ENCODE data around the gene TRPM7. TPM values are rescaled to one million over a fixed set of nuclear protein-coding genes. Genes with fewer than 3 reads are reported as not detected.
"Not testable (repeated sequence)": the region's sequence is repeated elsewhere in the genome, so short reads cannot be mapped to it uniquely, and the experiment has no call there.

TRPM7 gene
- total and polyA plus RNA-seq, 4 experiments from 2014 or later: 12.2 to 66.7 (median 40.1) TPM

DNA sequence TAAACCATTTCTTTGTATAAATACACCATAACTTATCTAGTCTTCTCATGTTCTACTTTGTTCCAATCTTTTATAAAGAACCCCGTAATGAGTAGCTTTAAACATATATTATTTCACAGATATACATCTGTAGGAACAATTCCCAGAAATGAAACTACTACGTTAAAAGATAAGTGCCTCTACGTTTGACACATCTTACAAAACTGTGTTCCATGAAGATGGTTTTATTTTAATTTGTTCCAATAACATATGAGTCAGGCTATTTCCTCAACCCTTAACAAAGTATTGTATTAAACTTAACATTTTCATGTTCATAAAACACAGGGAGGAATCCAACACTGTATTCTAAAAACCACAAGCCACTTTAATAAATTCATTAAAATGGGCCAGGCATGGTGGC is 52.9 kb downstream of the TRPM7 start:
- intact Hi-C loops (cut with micrococcal nuclease): no loop called here
- Histone ChIP-seq H3K4me3 (ENCODE audit: low read length in 2 of 2) (no peak overlapping the region), H3K4me1 (ENCODE audit: insufficient read depth, low read length) (no peaks in the 10 kb centered on the region), H3K27ac (ENCODE audit: low read depth, low read length) (no peak overlapping the region), H3K9me3 (ENCODE audit: control insufficient read depth in 1 of 2, low read length in 2 of 2) (no peaks in the 10 kb centered on the region), H3K27me3 (ENCODE audit: insufficient read depth, low read length) (no peaks in the 10 kb centered on the region), H3K36me3 (ENCODE audit: insufficient read depth, low read length) (peaks cover 39% of the 10 kb centered on the region)
- POLR2A ChIA-PET (ENCODE audit: partially characterized antibody): no interaction called here
- Mint-ChIP-seq H3K4me1 (no peaks in the 10 kb centered on the region), H3K4me3 (no peak overlapping the region), H3K36me3 (peaks cover 29 to 54% of the 10 kb centered on the region in 2 donors), H3K27ac (peak overlapping the region in 1 of 7 donors; percentile 61), H3K9me3 (no peaks in the 10 kb centered on the region), H3K27me3 (no peaks in the 10 kb centered on the region)
- CTCF ChIA-PET (ENCODE audit: partially characterized antibody): no interaction called here
- no peak for DNase-seq

DNA sequence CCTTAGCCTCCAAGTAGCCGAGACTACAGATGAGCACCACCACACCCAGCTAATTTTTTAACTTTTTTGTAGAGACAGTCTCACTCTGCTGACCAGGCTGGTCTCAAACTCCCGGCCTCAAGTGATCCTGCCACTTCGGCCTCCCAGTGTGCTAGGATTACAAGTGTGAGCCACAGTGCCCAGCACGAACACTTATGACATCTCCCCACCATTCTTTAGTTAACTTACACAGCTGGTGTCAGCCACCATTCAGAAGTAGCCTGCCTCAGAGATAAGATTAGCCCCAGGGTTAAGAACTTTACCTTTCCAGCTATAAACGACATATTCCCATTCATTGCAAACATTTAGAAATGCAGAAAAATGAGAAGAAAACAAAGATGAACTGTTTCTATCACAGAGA is 58.2 kb downstream of the TRPM7 start:
- H3K36me3 ChIP-seq (ENCODE audit: insufficient read depth, low read length): peaks cover 34% of the 10 kb centered on the region
- H3K27ac ChIP-seq (ENCODE audit: low read depth, low read length): no peak overlapping the region
- ChIA-PET CTCF (ENCODE audit: partially characterized antibody) (no interaction called here), POLR2A (ENCODE audit: partially characterized antibody) (no interaction called here)
- no peaks in the 10 kb centered on the region for H3K4me1 ChIP-seq (ENCODE audit: insufficient read depth, low read length)
- H3K27me3 ChIP-seq (ENCODE audit: insufficient read depth, low read length): no peaks in the 10 kb centered on the region
- no peak for DNase-seq
- H3K36me3 Mint-ChIP-seq: peaks cover 28 to 57% of the 10 kb centered on the region in 2 donors
- peak overlapping the region in 3 of 7 donors; percentile 1 to 64 (median 40) for H3K27ac Mint-ChIP-seq
- H3K4me3 Mint-ChIP-seq: no peak overlapping the region
- H3K4me1 Mint-ChIP-seq: peaks cover 0 to 10% (median 3%) of the 10 kb centered on the region in 4 donors
- H3K9me3 ChIP-seq (ENCODE audit: control insufficient read depth in 1 of 2, low read length in 2 of 2): no peaks in the 10 kb centered on the region
- H3K9me3 Mint-ChIP-seq: no peaks in the 10 kb centered on the region
- no peak overlapping the region for H3K4me3 ChIP-seq (ENCODE audit: low read length in 2 of 2)
- intact Hi-C loops (cut with micrococcal nuclease): no loop called here
- no peaks in the 10 kb centered on the region for H3K27me3 Mint-ChIP-seq

DNA sequence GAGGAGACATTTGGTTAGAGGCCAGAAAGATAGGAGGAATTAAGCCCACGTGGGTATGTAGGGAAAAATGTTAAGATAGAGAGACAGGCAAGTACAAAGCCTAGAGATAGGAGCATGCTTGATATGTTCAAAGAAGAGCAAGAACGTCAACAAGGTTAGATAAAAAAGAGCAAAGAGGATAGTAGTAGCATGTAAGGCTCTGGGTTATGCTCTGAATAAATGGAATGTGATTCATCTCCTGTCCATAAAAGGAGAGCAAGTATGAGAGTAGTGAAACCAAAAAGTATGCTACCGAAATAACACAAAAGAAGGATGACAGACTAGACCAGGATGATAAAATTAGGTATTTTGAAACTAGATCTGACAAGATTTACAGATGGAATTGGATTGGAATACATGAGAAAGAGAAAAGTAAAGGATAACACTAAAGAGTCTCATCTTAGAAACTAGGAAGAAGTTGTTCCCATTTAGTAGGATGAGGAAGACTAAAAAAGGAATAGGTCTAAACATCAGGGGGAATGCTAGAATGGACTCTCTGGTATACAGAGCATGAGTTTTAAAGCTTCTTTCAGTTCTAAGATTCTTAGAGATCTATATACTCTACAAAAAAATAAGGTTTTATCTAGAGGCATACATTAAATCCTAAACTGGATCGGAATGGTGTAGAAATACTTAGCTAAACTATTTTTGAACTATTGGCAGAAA is 59.1 kb downstream of the TRPM7 start:
- Mint-ChIP-seq H3K4me3 (no peak overlapping the region), H3K27ac (peak overlapping the region in 6 of 7 donors; percentile 7 to 84 (median 32)), H3K27me3 (no peaks in the 10 kb centered on the region), H3K4me1 (peaks cover 0 to 10% (median 3%) of the 10 kb centered on the region in 4 donors), H3K36me3 (peaks cover 22 to 52% of the 10 kb centered on the region in 2 donors), H3K9me3 (no peaks in the 10 kb centered on the region)
- H3K27ac ChIP-seq (ENCODE audit: low read depth, low read length): no peak overlapping the region
- no peaks in the 10 kb centered on the region for H3K9me3 ChIP-seq (ENCODE audit: control insufficient read depth in 1 of 2, low read length in 2 of 2)
- no peak overlapping the region for H3K4me3 ChIP-seq (ENCODE audit: low read length in 2 of 2)
- ChIA-PET POLR2A (ENCODE audit: partially characterized antibody) (no interaction called here), CTCF (ENCODE audit: partially characterized antibody) (no interaction called here)
- no peaks in the 10 kb centered on the region for H3K27me3 ChIP-seq (ENCODE audit: insufficient read depth, low read length)
- intact Hi-C loops (cut with micrococcal nuclease): no loop called here
- DNase-seq: no peak
- no peaks in the 10 kb centered on the region for H3K4me1 ChIP-seq (ENCODE audit: insufficient read depth, low read length)
- H3K36me3 ChIP-seq (ENCODE audit: insufficient read depth, low read length): peaks cover 33% of the 10 kb centered on the region

DNA sequence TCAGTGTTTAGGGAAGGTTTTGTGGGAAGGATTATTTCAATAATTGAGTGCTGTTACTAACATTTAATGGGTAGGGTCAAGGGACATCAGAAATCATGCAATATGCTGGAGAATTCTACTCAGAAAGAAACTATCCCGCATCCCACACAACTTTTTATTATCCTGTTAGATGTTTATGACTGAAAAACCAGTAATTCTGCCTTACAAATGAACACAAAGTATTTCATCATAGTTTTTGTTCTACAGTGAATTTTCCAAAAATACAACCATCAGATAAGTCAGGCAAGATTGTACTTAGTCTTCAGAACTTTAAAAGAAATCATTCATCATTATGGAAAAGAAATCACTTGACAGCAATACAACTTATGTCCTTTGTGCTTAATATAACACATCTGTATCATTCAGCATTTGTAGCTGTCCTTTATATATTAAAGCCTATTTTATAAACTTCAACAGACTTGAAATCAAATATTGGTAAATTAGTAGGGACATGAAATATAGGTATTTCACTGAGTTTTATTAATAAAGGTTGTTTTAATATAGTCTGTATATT is 61.9 kb downstream of the TRPM7 start:
- intact Hi-C loops (cut with micrococcal nuclease): no loop called here
- H3K36me3 Mint-ChIP-seq: peaks cover 32 to 52% of the 10 kb centered on the region in 2 donors
- CTCF ChIA-PET (ENCODE audit: partially characterized antibody): no interaction called here

DNA sequence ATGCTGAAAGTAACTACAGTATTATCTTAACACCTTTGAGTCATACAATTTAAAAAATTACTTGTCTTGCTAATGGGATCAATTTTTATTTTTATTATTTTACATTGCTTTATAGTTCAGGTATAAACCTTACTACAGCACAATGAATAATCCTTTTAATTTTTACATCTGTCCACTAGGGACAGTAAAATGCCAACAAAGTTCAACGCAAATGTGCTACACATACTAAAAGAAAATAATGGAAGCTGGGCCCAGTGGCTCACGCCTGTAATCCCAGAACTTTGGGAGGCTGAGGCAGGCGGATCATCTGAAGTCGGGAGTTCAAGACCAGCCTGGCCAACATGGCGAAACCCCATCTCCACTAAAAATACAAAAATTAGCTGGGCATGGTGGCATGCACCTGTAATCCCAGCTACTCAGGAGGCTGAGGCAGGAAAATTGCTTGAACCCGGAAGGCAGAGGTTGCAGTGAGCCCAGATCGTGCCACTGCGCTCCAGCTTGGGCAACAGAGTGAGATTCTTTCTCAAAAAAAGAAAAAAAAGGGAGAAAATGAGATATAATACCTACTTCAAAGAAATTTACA is 64.1 kb downstream of the TRPM7 start:
- intact Hi-C loops (cut with micrococcal nuclease); H3K4me1 ChIP-seq (ENCODE audit: insufficient read depth, low read length); POLR2A ChIA-PET (ENCODE audit: partially characterized antibody); H3K27me3 Mint-ChIP-seq; H3K4me3 ChIP-seq (ENCODE audit: low read length in 2 of 2); DNase-seq; H3K4me1 Mint-ChIP-seq; H3K27ac ChIP-seq (ENCODE audit: low read depth, low read length); H3K27me3 ChIP-seq (ENCODE audit: insufficient read depth, low read length); H3K9me3 Mint-ChIP-seq; H3K9me3 ChIP-seq (ENCODE audit: control insufficient read depth in 1 of 2, low read length in 2 of 2); H3K4me3 Mint-ChIP-seq: not testable (repeated sequence)
- H3K36me3 Mint-ChIP-seq: peaks cover 31 to 45% of the 10 kb centered on the region in 2 donors
- H3K27ac Mint-ChIP-seq: peak overlapping the region in 1 of 7 donors; percentile 53
- H3K36me3 ChIP-seq (ENCODE audit: insufficient read depth, low read length): peaks cover 22% of the 10 kb centered on the region
- CTCF ChIA-PET (ENCODE audit: partially characterized antibody): interaction anchor here (0.6 to 1.6 kb wide), 3 partner anchors 10 to 264 kb away, joined by 3 read pairs; no protein-coding TSS in a partner anchor

More for the DNA sequence above, 61.9 kb downstream of the TRPM7 start:
- H3K4me3 ChIP-seq (ENCODE audit: low read length in 2 of 2): no peak overlapping the region
- H3K27me3 ChIP-seq (ENCODE audit: insufficient read depth, low read length): no peaks in the 10 kb centered on the region
- H3K9me3 Mint-ChIP-seq: no peaks in the 10 kb centered on the region
- peaks cover 0 to 10% (median 3%) of the 10 kb centered on the region in 4 donors for H3K4me1 Mint-ChIP-seq
- peaks cover 20% of the 10 kb centered on the region for H3K36me3 ChIP-seq (ENCODE audit: insufficient read depth, low read length)
- H3K27ac Mint-ChIP-seq: peak overlapping the region in 1 of 7 donors; percentile 8
- H3K27ac ChIP-seq (ENCODE audit: low read depth, low read length): no peak overlapping the region
- no peak for DNase-seq
- no peaks in the 10 kb centered on the region for H3K27me3 Mint-ChIP-seq
- no peaks in the 10 kb centered on the region for H3K9me3 ChIP-seq (ENCODE audit: control insufficient read depth in 1 of 2, low read length in 2 of 2)
- POLR2A ChIA-PET (ENCODE audit: partially characterized antibody): no interaction called here
- no peaks in the 10 kb centered on the region for H3K4me1 ChIP-seq (ENCODE audit: insufficient read depth, low read length)
- H3K4me3 Mint-ChIP-seq: no peak overlapping the region

DNA sequence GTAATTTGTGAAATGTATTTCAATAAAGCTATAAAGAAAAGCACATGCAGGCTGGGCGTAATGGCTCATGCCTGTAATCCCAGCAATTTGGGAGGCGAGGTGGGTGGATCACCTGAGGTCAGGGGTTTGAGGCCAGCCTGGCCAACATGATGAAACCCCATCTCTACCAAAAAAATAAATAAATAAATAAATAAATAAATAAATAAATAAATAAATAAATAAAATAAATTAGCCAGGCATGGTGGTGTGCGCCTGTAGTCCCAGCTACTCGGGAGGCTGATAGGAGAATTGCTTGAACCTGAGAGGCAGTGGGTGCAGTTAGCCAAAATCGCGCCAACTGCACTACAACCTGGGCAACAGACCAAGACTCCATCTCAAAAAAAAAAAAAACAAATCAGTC is 69.6 kb downstream of the TRPM7 start:
- H3K27me3 Mint-ChIP-seq; H3K27ac ChIP-seq (ENCODE audit: low read depth, low read length); POLR2A ChIA-PET (ENCODE audit: partially characterized antibody); intact Hi-C loops (cut with micrococcal nuclease); H3K4me3 ChIP-seq (ENCODE audit: low read length in 2 of 2); H3K9me3 ChIP-seq (ENCODE audit: control insufficient read depth in 1 of 2, low read length in 2 of 2); H3K4me1 Mint-ChIP-seq; H3K4me1 ChIP-seq (ENCODE audit: insufficient read depth, low read length); H3K27ac Mint-ChIP-seq; H3K4me3 Mint-ChIP-seq; H3K9me3 Mint-ChIP-seq; DNase-seq; H3K27me3 ChIP-seq (ENCODE audit: insufficient read depth, low read length): not testable (repeated sequence)
- CTCF ChIA-PET (ENCODE audit: partially characterized antibody): interaction anchor here (0.5 to 1.4 kb wide), 2 partner anchors 260 to 279 kb away, joined by 3 read pairs; no protein-coding TSS in a partner anchor
- peaks cover 14% of the 10 kb centered on the region for H3K36me3 ChIP-seq (ENCODE audit: insufficient read depth, low read length)
- peaks cover 27 to 38% of the 10 kb centered on the region in 2 donors for H3K36me3 Mint-ChIP-seq

DNA sequence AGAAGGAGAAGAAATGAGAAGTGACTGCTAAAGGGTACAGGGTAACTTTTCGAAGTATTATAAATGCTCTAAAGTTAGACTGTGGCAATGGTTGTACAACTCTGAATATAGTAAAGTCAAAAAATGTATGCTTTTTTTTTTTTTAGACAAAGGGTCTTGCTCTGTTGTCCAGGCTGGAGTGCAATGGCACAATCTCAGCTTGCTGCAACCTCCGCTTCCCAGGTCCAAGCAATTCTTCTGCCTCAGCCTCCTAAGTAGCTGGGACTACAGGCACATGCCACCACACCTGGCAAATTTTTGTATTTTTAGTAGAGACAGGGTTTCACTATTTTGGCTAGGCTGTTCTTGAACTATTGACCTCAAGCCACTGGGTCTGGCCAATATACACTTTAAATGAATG is 70.0 kb downstream of the TRPM7 start:
- CTCF ChIA-PET (ENCODE audit: partially characterized antibody): interaction anchor here (0.5 to 1.4 kb wide), 2 partner anchors 260 to 280 kb away, joined by 3 read pairs; no protein-coding TSS in a partner anchor
- intact Hi-C loops (cut with micrococcal nuclease); H3K9me3 Mint-ChIP-seq; H3K27ac ChIP-seq (ENCODE audit: low read depth, low read length); H3K4me3 ChIP-seq (ENCODE audit: low read length in 2 of 2); H3K4me1 Mint-ChIP-seq; H3K4me1 ChIP-seq (ENCODE audit: insufficient read depth, low read length); POLR2A ChIA-PET (ENCODE audit: partially characterized antibody); H3K27me3 Mint-ChIP-seq; H3K9me3 ChIP-seq (ENCODE audit: control insufficient read depth in 1 of 2, low read length in 2 of 2); DNase-seq; H3K27me3 ChIP-seq (ENCODE audit: insufficient read depth, low read length); H3K4me3 Mint-ChIP-seq: not testable (repeated sequence)
- peaks cover 17% of the 10 kb centered on the region for H3K36me3 ChIP-seq (ENCODE audit: insufficient read depth, low read length)
- H3K27ac Mint-ChIP-seq: peak overlapping the region in 1 of 7 donors; percentile 37
- H3K36me3 Mint-ChIP-seq: peaks cover 28 to 40% of the 10 kb centered on the region in 2 donors
